Measurements from ENCODE around the gene PRELID1. TPM values are rescaled to one million over a fixed set of nuclear protein-coding genes. Genes with fewer than 3 reads are reported as not detected.
A peak's percentile ranks its signal among the peaks of the same experiment; 100 is the strongest.
"Not testable (repeated sequence)": the region's sequence is repeated elsewhere in the genome, so short reads cannot be mapped to it uniquely, and the experiment has no call there.

Gene PRELID1, protein sequence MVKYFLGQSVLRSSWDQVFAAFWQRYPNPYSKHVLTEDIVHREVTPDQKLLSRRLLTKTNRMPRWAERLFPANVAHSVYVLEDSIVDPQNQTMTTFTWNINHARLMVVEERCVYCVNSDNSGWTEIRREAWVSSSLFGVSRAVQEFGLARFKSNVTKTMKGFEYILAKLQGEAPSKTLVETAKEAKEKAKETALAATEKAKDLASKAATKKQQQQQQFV
- total RNA-seq (100 to 1,000 TPM in 1 of 2 donors, 10 to 100 TPM in 1; 87.8 to 154 TPM), polyA plus RNA-seq (ENCODE audit: insufficient read length in 6 of 6) (100 to 1,000 TPM in 1 of 6 donors, 10 to 100 TPM in 5; 72.3 to 103 (median 84.8) TPM)
- long read RNA-seq, donor 1, transcript PRELID1-201 (5 exons, 1,261 nt) = major isoform, 112 of 170 reads
- long read RNA-seq, donor 1, partial matches to known transcripts = 56 of 170 reads
- long read RNA-seq, donor 1, other reads (novel, unspliced or antisense) = 0 of 170 reads
- long read RNA-seq, donor 2, transcript PRELID1-201 (5 exons, 1,261 nt) = major isoform, 87 of 123 reads
- long read RNA-seq, donor 2, partial matches to known transcripts = 34 of 123 reads
- long read RNA-seq, donor 2, other reads (novel, unspliced or antisense) = 0 of 123 reads
- long read RNA-seq, donor 3, transcript PRELID1-201 (5 exons, 1,261 nt) = major isoform, 77 of 102 reads
- long read RNA-seq, donor 3, partial matches to known transcripts = 23 of 102 reads
- long read RNA-seq, donor 3, other reads (novel, unspliced or antisense) = 0 of 102 reads
- long read RNA-seq, donor 4, transcript PRELID1-201 (5 exons, 1,261 nt) = major isoform, 206 of 218 reads
- long read RNA-seq, donor 4, partial matches to known transcripts = 7 of 218 reads
- long read RNA-seq, donor 4, other reads (novel, unspliced or antisense) = 5 of 218 reads
- long read RNA-seq, donor 5, transcript PRELID1-201 (5 exons, 1,261 nt) = major isoform, 76 of 116 reads
- long read RNA-seq, donor 5, partial matches to known transcripts = 38 of 116 reads
- long read RNA-seq, donor 5, other reads (novel, unspliced or antisense) = 0 of 116 reads
- long read RNA-seq, donor 6, transcript PRELID1-201 (5 exons, 1,261 nt) = major isoform, 61 of 105 reads
- long read RNA-seq, donor 6, partial matches to known transcripts = 41 of 105 reads
- long read RNA-seq, donor 6, other reads (novel, unspliced or antisense) = 0 of 105 reads
- long read RNA-seq, donor 7, transcript PRELID1-201 (5 exons, 1,261 nt) = major isoform, 52 of 59 reads
- long read RNA-seq, donor 7, partial matches to known transcripts = 6 of 59 reads
- long read RNA-seq, donor 7, other reads (novel, unspliced or antisense) = 0 of 59 reads
- long read RNA-seq, donor 8, transcript PRELID1-201 (5 exons, 1,261 nt) = major isoform, 74 of 96 reads
- long read RNA-seq, donor 8, partial matches to known transcripts = 20 of 96 reads
- long read RNA-seq, donor 8, other reads (novel, unspliced or antisense) = 0 of 96 reads
- long read RNA-seq, donor 9 = 0 reads
- long read RNA-seq, donor 10, transcript PRELID1-201 (5 exons, 1,261 nt) = major isoform, 658 of 673 reads
- long read RNA-seq, donor 10, transcript PRELID1-203 (5 exons, 1,171 nt) = minor isoform, 5 of 673 reads
- long read RNA-seq, donor 10, partial matches to known transcripts = 2 of 673 reads
- long read RNA-seq, donor 10, other reads (novel, unspliced or antisense) = 7 of 673 reads
- long read RNA-seq, donor 11, transcript PRELID1-201 (5 exons, 1,261 nt) = major isoform, 80 of 141 reads
- long read RNA-seq, donor 11, partial matches to known transcripts = 58 of 141 reads
- long read RNA-seq, donor 11, other reads (novel, unspliced or antisense) = 0 of 141 reads
- long read RNA-seq, donor 12, transcript PRELID1-201 (5 exons, 1,261 nt) = major isoform, 85 of 104 reads
- long read RNA-seq, donor 12, partial matches to known transcripts = 17 of 104 reads
- long read RNA-seq, donor 12, other reads (novel, unspliced or antisense) = 0 of 104 reads

DNA sequence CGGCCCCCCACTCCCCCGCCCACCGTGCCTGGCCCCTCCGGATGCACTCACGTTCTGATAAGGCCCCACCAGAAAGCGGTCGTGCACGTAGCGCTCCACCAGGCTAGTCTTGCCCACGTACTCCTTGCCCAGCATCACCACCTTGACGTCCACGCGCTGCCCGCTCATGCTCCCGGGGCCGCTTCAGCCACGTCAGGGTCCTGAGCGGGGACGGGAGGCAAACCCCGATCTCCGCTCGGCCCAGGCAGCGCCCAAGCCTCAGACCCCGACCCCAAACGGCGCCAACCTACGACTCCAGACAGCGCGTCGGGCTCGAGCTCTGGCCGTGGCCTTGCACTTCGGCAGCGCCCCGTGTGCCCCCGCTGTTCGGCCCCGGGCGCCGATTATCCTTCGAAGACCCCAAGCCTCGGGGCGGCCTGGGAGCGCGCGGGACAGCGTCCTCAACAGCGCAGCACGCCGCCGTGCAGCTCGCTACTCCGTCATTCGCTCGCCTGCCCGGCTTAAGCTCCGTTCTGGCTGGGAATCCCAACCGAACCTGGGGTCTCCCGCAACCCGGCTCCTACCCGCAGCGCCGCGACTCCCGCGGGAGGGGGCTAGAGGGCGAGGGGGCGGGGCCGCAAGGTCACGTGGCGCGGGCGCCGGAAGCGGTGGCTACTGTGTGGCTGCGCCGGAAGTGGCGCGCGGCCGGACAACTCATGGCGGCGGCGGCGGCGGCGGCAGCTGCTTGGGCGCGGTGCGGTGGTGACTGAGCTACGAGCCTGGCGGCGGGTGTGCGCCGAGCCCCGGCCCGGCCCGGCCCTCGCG, at the start of gene PRELID1, which contains the start of gene RAB24:
PRELID1 (plus strand) TSS at position 679 of the 804 bp plus-strand sequence. CDS start 187 bp downstream, outside the sequence.
RAB24 (minus strand) TSS at position 599 of the 804 bp plus-strand sequence; CDS start at position 168, 431 bp downstream.
- TF ChIP-seq, protein P1, sequence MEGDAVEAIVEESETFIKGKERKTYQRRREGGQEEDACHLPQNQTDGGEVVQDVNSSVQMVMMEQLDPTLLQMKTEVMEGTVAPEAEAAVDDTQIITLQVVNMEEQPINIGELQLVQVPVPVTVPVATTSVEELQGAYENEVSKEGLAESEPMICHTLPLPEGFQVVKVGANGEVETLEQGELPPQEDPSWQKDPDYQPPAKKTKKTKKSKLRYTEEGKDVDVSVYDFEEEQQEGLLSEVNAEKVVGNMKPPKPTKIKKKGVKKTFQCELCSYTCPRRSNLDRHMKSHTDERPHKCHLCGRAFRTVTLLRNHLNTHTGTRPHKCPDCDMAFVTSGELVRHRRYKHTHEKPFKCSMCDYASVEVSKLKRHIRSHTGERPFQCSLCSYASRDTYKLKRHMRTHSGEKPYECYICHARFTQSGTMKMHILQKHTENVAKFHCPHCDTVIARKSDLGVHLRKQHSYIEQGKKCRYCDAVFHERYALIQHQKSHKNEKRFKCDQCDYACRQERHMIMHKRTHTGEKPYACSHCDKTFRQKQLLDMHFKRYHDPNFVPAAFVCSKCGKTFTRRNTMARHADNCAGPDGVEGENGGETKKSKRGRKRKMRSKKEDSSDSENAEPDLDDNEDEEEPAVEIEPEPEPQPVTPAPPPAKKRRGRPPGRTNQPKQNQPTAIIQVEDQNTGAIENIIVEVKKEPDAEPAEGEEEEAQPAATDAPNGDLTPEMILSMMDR (IDR thresholded peaks at IDR 0.05) = peak; percentile 11 to 13
- H3K27ac ChIP-seq = peak within 1 kb of the TSS; percentile 76 to 89
- peaks cover 0 to 42% of the 10 kb centered on the region in 2 donors for H3K36me3 ChIP-seq
- peaks cover 39 to 87% of the 10 kb centered on the region in 2 donors for H3K4me1 ChIP-seq
- no peaks in the 10 kb centered on the region for H3K27me3 ChIP-seq
- DNase-seq (peak; percentile 81 to 98 (median 90)), ATAC-seq (peak; percentile 79)
- intact Hi-C loops (cut with DNase I) = no loop called here
- H3K9me3 ChIP-seq = no peaks in the 10 kb centered on the region
- H3K4me3 ChIP-seq = peak within 1 kb of the TSS; percentile 92 to 99

DNA sequence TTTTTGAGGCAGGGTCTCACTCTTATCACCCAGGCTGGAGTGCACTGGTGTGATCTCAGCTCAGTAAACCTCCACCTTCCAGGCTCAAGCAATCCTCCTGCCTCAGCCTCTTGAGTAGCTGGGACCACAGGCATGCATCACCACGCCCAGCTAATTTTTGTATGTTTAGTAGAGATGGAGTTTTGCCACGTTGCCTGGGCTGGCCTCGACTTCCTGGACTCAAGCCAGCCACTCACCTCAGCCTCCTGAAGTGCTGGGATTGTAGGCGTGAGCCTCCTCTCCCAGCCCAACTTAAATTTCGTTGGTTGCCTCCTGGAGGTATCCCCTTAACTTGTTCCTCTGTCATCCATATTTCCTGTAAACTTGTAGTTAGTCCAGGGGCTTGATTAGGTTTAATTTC, 47.3 kb upstream of the PRELID1 start:
- ATAC-seq (peak; percentile 71), DNase-seq (peak in 1 of 4 donors; percentile 45)
- intact Hi-C loops (cut with DNase I) = no loop called here
- no peak overlapping the region for H3K4me3 ChIP-seq
- TF ChIP-seq, protein P1 (IDR thresholded peaks at IDR 0.05) = no peak
- H3K4me1 ChIP-seq = no peaks in the 10 kb centered on the region
- H3K27ac ChIP-seq = no peak overlapping the region
- peaks cover 0 to 99% of the 10 kb centered on the region in 2 donors for H3K36me3 ChIP-seq
- no peaks in the 10 kb centered on the region for H3K27me3 ChIP-seq
- no peaks in the 10 kb centered on the region for H3K9me3 ChIP-seq

DNA sequence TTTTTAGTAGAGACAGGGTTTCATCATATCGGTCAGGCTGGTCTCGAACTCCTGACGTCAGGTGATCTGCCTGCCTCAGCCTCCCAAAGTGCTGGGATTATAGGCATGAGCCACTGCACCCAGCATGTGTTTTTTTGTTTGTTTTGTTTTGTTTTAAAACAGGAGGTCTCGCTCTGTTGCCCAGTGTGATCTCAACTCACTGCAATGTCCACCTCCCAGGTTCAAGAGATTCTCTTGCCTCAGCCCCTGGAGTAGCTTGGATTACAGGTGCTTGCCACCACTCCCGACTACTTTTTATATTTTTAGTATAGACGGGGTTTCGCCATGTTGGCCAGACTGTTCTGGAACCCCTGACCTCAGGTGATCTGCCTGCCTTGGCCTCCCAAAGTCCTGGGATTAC, 44.9 kb upstream of the PRELID1 start:
- DNase-seq; intact Hi-C loops (cut with DNase I): not testable (repeated sequence)
- peaks cover 0 to 98% of the 10 kb centered on the region in 2 donors for H3K36me3 ChIP-seq

DNA sequence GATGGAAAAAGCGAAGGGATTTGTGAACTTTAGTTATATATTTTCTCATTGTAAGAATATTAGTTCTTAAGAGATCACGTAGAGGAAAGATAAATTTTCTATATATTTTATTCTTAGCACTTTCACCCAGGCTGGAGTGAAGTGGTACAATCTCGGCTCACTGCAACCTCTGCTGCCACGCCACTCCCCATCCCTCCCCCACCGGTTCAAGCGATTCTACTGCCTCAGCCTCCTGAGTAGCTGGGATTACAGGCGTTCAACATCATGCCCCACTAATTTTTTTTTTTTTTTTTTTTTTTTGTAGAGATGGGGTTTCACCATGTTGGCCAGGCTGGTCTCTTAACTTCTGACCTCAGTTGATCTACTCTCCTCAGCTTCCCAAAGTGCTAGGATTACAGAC, 42.6 kb upstream of the PRELID1 start:
- ATAC-seq (no peak), DNase-seq (no peak)
- H3K27ac ChIP-seq = no peak overlapping the region
- intact Hi-C loops (cut with DNase I) = no loop called here
- no peaks in the 10 kb centered on the region for H3K4me1 ChIP-seq
- H3K4me3 ChIP-seq = no peak overlapping the region
- TF ChIP-seq, protein P1 (IDR thresholded peaks at IDR 0.05) = no peak
- H3K36me3 ChIP-seq = peaks cover 0 to 91% of the 10 kb centered on the region in 2 donors
- H3K9me3 ChIP-seq = no peaks in the 10 kb centered on the region
- no peaks in the 10 kb centered on the region for H3K27me3 ChIP-seq

More for the DNA sequence above, 44.9 kb upstream of the PRELID1 start:
- ATAC-seq, H3K27ac ChIP-seq, H3K27me3 ChIP-seq, H3K4me3 ChIP-seq, H3K9me3 ChIP-seq, H3K4me1 ChIP-seq: not testable (repeated sequence)
